Right lung (tissue), 5 donors: ENCODE results near the gene CFAP100. TPM values are rescaled to one million over a fixed set of nuclear protein-coding genes. Genes with fewer than 3 reads are reported as not detected.

Source experiments
- DNase-seq, 2 donors: peaks; one replicate each; pipeline ENCODE4 v3.0.0-alpha.2; 2013
- polyA plus RNA-seq, 5 donors: library from polyadenylated mRNA; unstranded; fragments of 120-200 nt; gene quantifications; one replicate each; pipeline versions ENCODE4 v1.2.1 to v1.2.3, GENCODE V29; 2013; ENCODE audit warnings: inconsistent platforms in 1 of 5, low replicate concordance in 1 of 5; ENCODE audit not compliant: insufficient read length in 5 of 5, insufficient read depth in 1 of 5

CFAP100 gene
- polyA plus RNA-seq, 5 donors: 0.80 to 7.9 (median 6.6) TPM

GRCh38 chr3:126399756-126400155 is 5.0 kb downstream of the CFAP100 start:
- DNase-seq: no peak

- DNase-seq: no peak
Measured at GRCh38 chr3:126401611-126402160, 7.0 kb downstream of the CFAP100 start.

- DNase-seq: no peak
Measured at GRCh38 chr3:126402178-126402577, 7.5 kb downstream of the CFAP100 start.

- DNase-seq: no peak
Measured at GRCh38 chr3:126402666-126403302, 8.1 kb downstream of the CFAP100 start.

GRCh38 chr3:126406389-126407296 is 11.9 kb downstream of the CFAP100 start:
- no peak for DNase-seq

- no peak for DNase-seq
Measured at GRCh38 chr3:126407412-126408044, 12.8 kb downstream of the CFAP100 start.

- DNase-seq: no peak
Measured at GRCh38 chr3:126408099-126408498, 13.4 kb downstream of the CFAP100 start.

GRCh38 chr3:126412841-126413692 is 18.4 kb downstream of the CFAP100 start:
- DNase-seq: no peak

GRCh38 chr3:126413693-126414080 is 19.0 kb downstream of the CFAP100 start:
- DNase-seq: no peak

GRCh38 chr3:126414406-126414805 is 19.7 kb downstream of the CFAP100 start:
- DNase-seq: no peak

GRCh38 chr3:126414961-126415660 is 20.4 kb downstream of the CFAP100 start:
- DNase-seq: no peak

- DNase-seq: no peak
Measured at GRCh38 chr3:126415661-126416591, 21.2 kb downstream of the CFAP100 start.

- DNase-seq: no peak
Measured at GRCh38 chr3:126416943-126417342, 22.2 kb downstream of the CFAP100 start.

- DNase-seq: no peak
Measured at GRCh38 chr3:126417515-126417914, 22.8 kb downstream of the CFAP100 start.

- no peak for DNase-seq
Measured at GRCh38 chr3:126417981-126418530, 23.3 kb downstream of the CFAP100 start.

GRCh38 chr3:126418661-126419131 is 24.0 kb downstream of the CFAP100 start:
- no peak for DNase-seq

GRCh38 chr3:126419151-126419703 is 24.5 kb downstream of the CFAP100 start:
- DNase-seq: no peak

- DNase-seq: no peak
Measured at GRCh38 chr3:126419886-126420786, 25.4 kb downstream of the CFAP100 start.
